Naive thymus-derived CD4-positive, alpha-beta T cell (primary cell): ENCODE measurements around the gene L1CAM. TPM values are rescaled to one million over a fixed set of nuclear protein-coding genes. Genes with fewer than 3 reads are reported as not detected.

Experiments used
- ATAC-seq: fragments of 150-1000 bp; cut with Tn5 transposase; 2 replicates; pipeline ENCODE4 v1.10.0; 2021; ENCODE audit warnings: mild to moderate bottlenecking, moderate library complexity
- CTCF ChIA-PET: fragments of 350-600 bp; sonication (Branson Sonifier 250); formaldehyde crosslinking; loops from one replicate; lab custom pipeline; 2021; ENCODE audit warnings: antibody characterized with exemption; lab: Charles Lee
- POLR2A ChIA-PET: fragments of 350-600 bp; sonication (Branson Sonifier 250); formaldehyde crosslinking; loops from one replicate; lab custom pipeline; 2021; ENCODE audit warnings: antibody characterized with exemption, inconsistent platforms; lab: Charles Lee
- DNase-seq, 9 donors: peaks; one replicate each; pipeline versions ENCODE4 v3.0.0 to v3.0.0-alpha.2; 2020 to 2022; ENCODE audit warnings: mixed read lengths in 1 of 9
- H3K27ac ChIP-seq: one replicate; pipeline ENCODE4 v1.7.0; 2013; ENCODE audit warnings: mild to moderate bottlenecking, low read depth, low read length, moderate library complexity
- H3K27me3 ChIP-seq, 2 donors: one replicate each; pipeline ENCODE4 v1.7.0; 2013; ENCODE audit warnings: low read length in 2 of 2, mild to moderate bottlenecking in 2 of 2, moderate library complexity in 2 of 2; ENCODE audit not compliant: control insufficient read depth in 2 of 2, insufficient read depth in 2 of 2
- H3K36me3 ChIP-seq, 3 experiments: 1 replicate in 2 of 3; 2 replicates in 1 of 3; pipeline ENCODE4 v1.7.0; 2013; ENCODE audit warnings: low read length in 3 of 3, mild to moderate bottlenecking in 3 of 3, moderate library complexity in 1 of 3; ENCODE audit not compliant: insufficient read depth in 3 of 3, control insufficient read depth in 2 of 3
- H3K4me1 ChIP-seq, 2 donors: one replicate each; pipeline ENCODE4 v1.7.0; 2013; ENCODE audit warnings: low read length in 2 of 2, mild to moderate bottlenecking in 2 of 2, moderate library complexity in 1 of 2; ENCODE audit not compliant: control insufficient read depth in 2 of 2, insufficient read depth in 2 of 2
- H3K4me3 ChIP-seq: 2 replicates; pipeline ENCODE4 v1.7.0; 2013; ENCODE audit warnings: mild to moderate bottlenecking, low read length
- H3K9me3 ChIP-seq, 3 experiments: 1 replicate in 2 of 3; 2 replicates in 1 of 3; pipeline ENCODE4 v1.7.0; 2013; ENCODE audit warnings: low read length in 3 of 3; ENCODE audit not compliant: control insufficient read depth in 2 of 3
- H3K27ac Mint-ChIP-seq, 9 donors: one replicate each; pipeline ENCODE4 v1.8.0; 2020 to 2022; ENCODE audit warnings: mixed read lengths in 9 of 9, mild to moderate bottlenecking in 8 of 9, moderate library complexity in 5 of 9, inconsistent platforms in 2 of 9
- H3K27me3 Mint-ChIP-seq, 5 donors: one replicate each; pipeline ENCODE4 v1.8.0; 2021 to 2022; ENCODE audit warnings: mixed read lengths in 5 of 5, mild to moderate bottlenecking in 1 of 5
- H3K36me3 Mint-ChIP-seq, 5 donors: one replicate each; pipeline ENCODE4 v1.8.0; 2020 to 2022; ENCODE audit warnings: mixed read lengths in 5 of 5, mild to moderate bottlenecking in 3 of 5, inconsistent platforms in 1 of 5
- H3K4me1 Mint-ChIP-seq, 7 donors: one replicate each; pipeline ENCODE4 v1.8.0; 2020 to 2022; ENCODE audit warnings: mixed read lengths in 7 of 7, mild to moderate bottlenecking in 3 of 7, inconsistent platforms in 1 of 7
- H3K4me3 Mint-ChIP-seq, 10 donors: one replicate each; pipeline ENCODE4 v1.8.0; 2020 to 2022; ENCODE audit warnings: mild to moderate bottlenecking in 10 of 10, mixed read lengths in 10 of 10, moderate library complexity in 6 of 10, inconsistent platforms in 2 of 10
- H3K9me3 Mint-ChIP-seq, 11 donors: one replicate each; pipeline ENCODE4 v1.8.0; 2020 to 2022; ENCODE audit warnings: mixed read lengths in 11 of 11, mild to moderate bottlenecking in 4 of 11, inconsistent platforms in 1 of 11, moderate library complexity in 1 of 11
- intact Hi-C, 2 donors: fragments of 100-400 bp; cut with micrococcal nuclease; formaldehyde crosslinking; loops; one replicate each; pipeline ENCODE4 v1.15.1; 2023
- polyA plus RNA-seq, 2 donors: library from polyadenylated mRNA; unstranded; fragments of 300-500 nt; fragmentation: Illumina TruSeq; gene quantifications; one replicate each; pipeline ENCODE4 v1.2.3, GENCODE V29; 2021
- total RNA-seq, 6 experiments: library from RNA in 5 of 6; stranded (reverse) in 5 of 6; gene quantifications; 1 replicate in 5 of 6; 2 replicates in 1 of 6; pipeline ENCODE4 v1.2.3 and lab custom pipeline; 2021 to 2026

The L1CAM gene
- total and polyA plus RNA-seq, 7 experiments from 2014 or later: 0.16 to 9.2 (median 1.1) TPM; not detected in 2

- Histone ChIP-seq H3K4me1 (peaks cover 0 to 8% of the 10 kb centered on the region in 2 donors), H3K27me3 (no peaks in the 10 kb centered on the region), H3K4me3 (no peak overlapping the region), H3K27ac (no peak overlapping the region), H3K36me3 (peaks cover 0 to 68% (median 0%) of the 10 kb centered on the region in 3 experiments), H3K9me3 (no peaks in the 10 kb centered on the region)
- DNase-seq: no peak
- H3K4me3 Mint-ChIP-seq: no peak overlapping the region
- intact Hi-C loops: no loop called here
- peaks cover 0 to 20% (median 5%) of the 10 kb centered on the region in 5 donors for H3K36me3 Mint-ChIP-seq
- CTCF ChIA-PET: interaction anchor here (1.1 kb wide), 1 partner anchor 12 kb away, joined by 3 read pairs; no protein-coding TSS in a partner anchor
- peaks cover 0 to 31% (median 12%) of the 10 kb centered on the region in 7 donors for H3K4me1 Mint-ChIP-seq
- no peak for ATAC-seq
- POLR2A ChIA-PET: interaction anchor here (10.4 kb wide), 1 partner anchor 11 kb away, joined by 111 read pairs; the partner anchor contains the start of gene ARHGAP4
- H3K9me3 Mint-ChIP-seq: no peaks in the 10 kb centered on the region
- no peak overlapping the region for H3K27ac Mint-ChIP-seq
- H3K27me3 Mint-ChIP-seq: no peaks in the 10 kb centered on the region
Measured at GRCh38 chrX:153913211-153913610, 27.2 kb upstream of the L1CAM start.

- H3K9me3 Mint-ChIP-seq: no peaks in the 10 kb centered on the region
- ChIA-PET CTCF (interaction anchor here (1.4 kb wide), 1 partner anchor 13 kb away, joined by 4 read pairs; the partner anchor contains the start of gene ARHGAP4), POLR2A (interaction anchor here (1.0 to 10.4 kb wide), 2 partner anchors 13 to 33 kb away, joined by 3 to 111 read pairs; partner anchors contain the start of gene ARHGAP4)
- H3K4me1 ChIP-seq: peaks cover 0 to 8% of the 10 kb centered on the region in 2 donors
- peaks cover 0 to 19% (median 5%) of the 10 kb centered on the region in 5 donors for H3K36me3 Mint-ChIP-seq
- peak overlapping the region in 5 of 10 donors; percentile 42 to 64 (median 56) for H3K4me3 Mint-ChIP-seq
- ATAC-seq (peak; percentile 63), DNase-seq (peak in 4 of 9 donors; percentile 32 to 59 (median 44))
- H3K27me3 Mint-ChIP-seq: no peaks in the 10 kb centered on the region
- intact Hi-C loops: no loop called here
- H3K27ac Mint-ChIP-seq: peak overlapping the region; percentile 18 to 90 (median 81)
- H3K9me3 ChIP-seq: no peaks in the 10 kb centered on the region
- H3K4me3 ChIP-seq: no peak overlapping the region
- H3K27me3 ChIP-seq: no peaks in the 10 kb centered on the region
- peaks cover 0 to 26% (median 12%) of the 10 kb centered on the region in 7 donors for H3K4me1 Mint-ChIP-seq
- H3K36me3 ChIP-seq: peaks cover 0 to 58% (median 0%) of the 10 kb centered on the region in 3 experiments
- peak overlapping the region; percentile 57 for H3K27ac ChIP-seq
Measured at GRCh38 chrX:153911798-153912197, 25.8 kb upstream of the L1CAM start.

- Mint-ChIP-seq H3K36me3 (peaks cover 0 to 8% (median 4%) of the 10 kb centered on the region in 5 donors), H3K27me3 (no peaks in the 10 kb centered on the region), H3K9me3 (no peaks in the 10 kb centered on the region), H3K4me1 (peaks cover 0 to 16% (median 7%) of the 10 kb centered on the region in 7 donors), H3K4me3 (peak overlapping the region in 1 of 10 donors; percentile 37), H3K27ac (no peak overlapping the region)
- H3K27ac ChIP-seq: no peak overlapping the region
- H3K27me3 ChIP-seq: no peaks in the 10 kb centered on the region
- POLR2A ChIA-PET: interaction anchor here (10.4 kb wide), 1 partner anchor 14 kb away, joined by 111 read pairs; the partner anchor contains the start of gene ARHGAP4
- H3K9me3 ChIP-seq: no peaks in the 10 kb centered on the region
- H3K4me3 ChIP-seq: no peak overlapping the region
- peaks cover 0 to 47% (median 0%) of the 10 kb centered on the region in 3 experiments for H3K36me3 ChIP-seq
- CTCF ChIA-PET: interaction anchor here (0.7 to 1.4 kb wide), 2 partner anchors 15 to 26 kb away, joined by 3 to 4 read pairs; partner anchors contain the start of gene ARHGAP4
- intact Hi-C loops: no loop called here
- DNase-seq (no peak), ATAC-seq (no peak)
- H3K4me1 ChIP-seq: peaks cover 5 to 8% of the 10 kb centered on the region in 2 donors
Measured at GRCh38 chrX:153910446-153910845, 24.5 kb upstream of the L1CAM start.

DNA sequence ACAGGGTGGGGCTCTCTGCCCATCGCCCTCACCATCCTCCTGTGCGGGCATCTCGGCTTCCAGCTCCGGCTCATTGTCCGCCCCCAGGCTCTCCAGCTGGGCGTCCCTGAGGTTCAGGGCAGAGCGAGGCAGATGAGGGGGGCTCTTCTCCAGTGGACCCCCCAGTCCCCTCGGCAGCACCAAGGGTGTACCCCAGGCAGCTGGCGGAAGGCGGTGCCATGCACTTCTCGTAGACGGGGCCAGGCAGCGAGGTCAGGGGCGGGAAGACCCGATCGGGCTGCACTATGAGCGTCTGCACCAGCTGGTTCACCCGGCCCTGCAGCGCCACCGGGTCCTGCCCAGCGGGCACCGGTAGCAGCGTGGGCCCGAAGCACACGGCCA is 24.0 kb upstream of the L1CAM start:
- intact Hi-C loops: loop anchor here in 1 of 2 donors (5.0 kb wide), 1 partner anchor 37 kb away; no protein-coding TSS in a partner anchor
- H3K9me3 Mint-ChIP-seq: no peaks in the 10 kb centered on the region
- peaks cover 0 to 17% (median 8%) of the 10 kb centered on the region in 7 donors for H3K4me1 Mint-ChIP-seq
- Histone ChIP-seq H3K4me3 (no peak overlapping the region), H3K9me3 (no peaks in the 10 kb centered on the region), H3K27me3 (no peaks in the 10 kb centered on the region), H3K4me1 (peaks cover 8 to 10% of the 10 kb centered on the region in 2 donors), H3K27ac (no peak overlapping the region), H3K36me3 (peaks cover 0 to 47% (median 0%) of the 10 kb centered on the region in 3 experiments)
- POLR2A ChIA-PET: interaction anchor here (10.4 kb wide), 1 partner anchor 15 kb away, joined by 111 read pairs; the partner anchor contains the start of gene ARHGAP4
- H3K27me3 Mint-ChIP-seq: no peaks in the 10 kb centered on the region
- H3K4me3 Mint-ChIP-seq: peak overlapping the region in 1 of 10 donors; percentile 37
- CTCF ChIA-PET: interaction anchor here (1.0 kb wide), 1 partner anchor 17 kb away, joined by 3 read pairs; no protein-coding TSS in a partner anchor
- DNase-seq (no peak), ATAC-seq (no peak)
- H3K27ac Mint-ChIP-seq: peak overlapping the region in 2 of 9 donors; percentile 38 to 68
- peaks cover 0 to 8% (median 4%) of the 10 kb centered on the region in 5 donors for H3K36me3 Mint-ChIP-seq

DNA sequence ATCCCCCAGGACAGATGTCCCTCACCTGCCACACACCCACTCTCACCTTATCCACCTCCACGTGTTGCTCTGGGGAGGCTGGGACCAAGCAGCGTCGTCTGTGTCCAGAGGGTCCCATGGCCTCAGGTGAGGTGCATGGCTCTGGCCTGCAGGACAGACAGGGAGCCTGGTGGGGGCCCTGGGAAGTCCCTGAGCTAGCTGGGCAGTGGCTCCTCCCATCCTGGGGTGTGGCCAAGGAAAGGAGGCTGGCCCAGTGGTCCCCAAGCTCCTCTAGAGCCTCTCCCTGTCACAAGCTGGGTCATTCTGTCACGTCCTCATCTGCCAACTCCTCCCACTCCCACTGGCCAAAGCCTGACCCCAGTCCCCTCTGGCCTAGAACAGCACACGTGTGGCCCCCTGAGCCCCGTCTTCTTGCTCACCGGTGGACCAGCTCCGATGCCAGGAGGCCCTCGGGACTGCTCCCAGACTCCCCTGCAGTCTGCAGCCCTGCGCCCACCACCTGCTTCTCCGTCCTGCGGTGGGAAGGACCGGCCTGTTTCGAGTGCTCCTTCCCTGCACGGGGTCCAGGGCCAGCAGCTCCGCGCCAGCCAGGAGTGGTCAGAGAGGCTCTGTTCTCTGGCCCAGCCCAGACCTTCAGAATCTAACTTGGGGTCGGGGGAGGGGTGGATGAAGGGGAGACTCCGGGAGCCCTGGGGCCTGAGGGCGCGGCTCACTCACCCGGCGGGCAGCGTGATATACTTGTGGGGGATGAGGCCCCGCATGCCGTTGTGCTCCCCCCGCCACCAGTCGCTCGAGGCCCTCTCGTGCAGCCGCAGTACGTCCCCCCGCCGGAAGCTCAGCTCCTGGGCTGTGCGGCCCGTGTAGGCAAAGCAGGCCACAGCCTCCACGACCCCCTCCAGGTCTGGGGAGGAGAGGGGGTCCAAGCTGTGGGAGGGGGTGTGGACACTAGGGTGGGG is 23.3 kb upstream of the L1CAM start:
- peaks cover 0 to 47% (median 0%) of the 10 kb centered on the region in 3 experiments for H3K36me3 ChIP-seq
- no peaks in the 10 kb centered on the region for H3K9me3 ChIP-seq
- Mint-ChIP-seq H3K36me3 (peaks cover 0 to 8% (median 4%) of the 10 kb centered on the region in 5 donors), H3K4me1 (peaks cover 0 to 21% (median 11%) of the 10 kb centered on the region in 7 donors), H3K4me3 (no peak overlapping the region), H3K27me3 (no peaks in the 10 kb centered on the region), H3K9me3 (no peaks in the 10 kb centered on the region), H3K27ac (peak overlapping the region in 1 of 9 donors; percentile 17)
- intact Hi-C loops: loop anchor here in 1 of 2 donors (5.0 kb wide), 1 partner anchor 38 kb away; no protein-coding TSS in a partner anchor
- ATAC-seq (no peak), DNase-seq (no peak)
- peaks cover 11 to 12% of the 10 kb centered on the region in 2 donors for H3K4me1 ChIP-seq
- H3K4me3 ChIP-seq: no peak overlapping the region
- H3K27ac ChIP-seq: peak overlapping the region; percentile 35
- ChIA-PET CTCF (interaction anchor here (1.0 kb wide), 1 partner anchor 18 kb away, joined by 3 read pairs; no protein-coding TSS in a partner anchor), POLR2A (interaction anchor here (10.4 kb wide), 1 partner anchor 15 kb away, joined by 111 read pairs; the partner anchor contains the start of gene ARHGAP4)
- no peaks in the 10 kb centered on the region for H3K27me3 ChIP-seq
